ENCODE data around the gene YBX2.
"Not testable (repeated sequence)": the region's sequence is repeated elsewhere in the genome, so short reads cannot be mapped to it uniquely, and the experiment has no call there.

YBX2 gene

DNA sequence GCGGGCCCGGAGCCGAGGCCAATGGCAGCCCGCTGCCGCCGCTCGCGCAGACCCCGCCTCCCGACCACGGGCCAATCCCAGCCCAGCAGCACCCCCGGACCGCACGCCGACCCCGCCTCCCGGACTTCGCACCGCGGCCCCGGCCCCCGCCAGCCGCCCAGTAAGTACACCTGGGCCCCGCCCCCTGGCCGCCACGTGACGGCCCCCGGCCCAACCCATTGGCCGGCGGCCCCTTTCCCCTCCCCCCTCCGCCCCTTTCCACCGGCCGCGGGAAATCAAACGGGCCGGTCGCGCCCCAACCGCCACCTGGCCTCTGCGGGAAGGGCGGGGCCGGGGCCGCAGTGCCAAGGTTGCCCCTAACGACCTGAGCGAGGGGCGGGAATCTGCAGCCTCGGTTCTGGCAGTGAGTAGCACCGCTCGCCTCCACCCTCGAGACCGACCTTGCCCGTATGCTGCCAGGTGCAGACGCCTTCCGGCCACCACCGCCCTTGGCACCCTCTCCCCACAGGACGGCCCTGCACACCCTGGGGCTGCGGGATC is at the start of gene YBX2:
Gene YBX2 (minus strand): TSS at position 26 of the 540 bp plus-strand sequence. CDS start 139 bp downstream, outside the sequence.
- peak; percentile 69 for DNase-seq (ENCODE audit: low read depth)
- TF ChIP-seq, protein P1, sequence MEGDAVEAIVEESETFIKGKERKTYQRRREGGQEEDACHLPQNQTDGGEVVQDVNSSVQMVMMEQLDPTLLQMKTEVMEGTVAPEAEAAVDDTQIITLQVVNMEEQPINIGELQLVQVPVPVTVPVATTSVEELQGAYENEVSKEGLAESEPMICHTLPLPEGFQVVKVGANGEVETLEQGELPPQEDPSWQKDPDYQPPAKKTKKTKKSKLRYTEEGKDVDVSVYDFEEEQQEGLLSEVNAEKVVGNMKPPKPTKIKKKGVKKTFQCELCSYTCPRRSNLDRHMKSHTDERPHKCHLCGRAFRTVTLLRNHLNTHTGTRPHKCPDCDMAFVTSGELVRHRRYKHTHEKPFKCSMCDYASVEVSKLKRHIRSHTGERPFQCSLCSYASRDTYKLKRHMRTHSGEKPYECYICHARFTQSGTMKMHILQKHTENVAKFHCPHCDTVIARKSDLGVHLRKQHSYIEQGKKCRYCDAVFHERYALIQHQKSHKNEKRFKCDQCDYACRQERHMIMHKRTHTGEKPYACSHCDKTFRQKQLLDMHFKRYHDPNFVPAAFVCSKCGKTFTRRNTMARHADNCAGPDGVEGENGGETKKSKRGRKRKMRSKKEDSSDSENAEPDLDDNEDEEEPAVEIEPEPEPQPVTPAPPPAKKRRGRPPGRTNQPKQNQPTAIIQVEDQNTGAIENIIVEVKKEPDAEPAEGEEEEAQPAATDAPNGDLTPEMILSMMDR (IDR thresholded peaks at IDR 0.05; ENCODE audit: insufficient read depth, low read depth, low read length, missing control alignments): no peak
- H3K4me3 ChIP-seq (ENCODE audit: low read depth, low read length): peak within 1 kb of the TSS; percentile 13

DNA sequence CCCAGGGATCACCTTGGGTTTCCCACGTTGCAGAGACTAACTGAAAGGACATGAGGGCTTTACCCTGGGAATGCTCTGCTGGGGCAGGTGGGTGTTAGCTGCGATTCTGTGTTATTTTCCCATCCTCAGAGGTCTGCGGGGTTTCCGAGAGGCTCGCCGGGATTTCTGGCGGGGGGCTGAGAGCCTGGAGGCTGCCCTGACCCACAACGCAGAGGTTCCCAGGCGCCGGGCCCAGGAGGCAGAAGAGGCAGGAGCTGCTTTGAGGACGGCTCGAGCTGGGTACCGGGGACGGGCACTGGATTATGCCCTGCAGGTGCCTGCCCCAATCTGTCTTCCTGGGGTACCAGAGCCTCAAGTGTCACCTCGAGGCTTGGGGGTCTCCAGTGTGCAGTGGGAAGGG is 48.8 kb upstream of the YBX2 start:
- TF ChIP-seq, protein P1 (IDR thresholded peaks at IDR 0.05; ENCODE audit: insufficient read depth, low read depth, low read length, missing control alignments): no peak
- no peak overlapping the region for H3K4me3 ChIP-seq (ENCODE audit: low read depth, low read length)
- no peak for DNase-seq (ENCODE audit: low read depth)

DNA sequence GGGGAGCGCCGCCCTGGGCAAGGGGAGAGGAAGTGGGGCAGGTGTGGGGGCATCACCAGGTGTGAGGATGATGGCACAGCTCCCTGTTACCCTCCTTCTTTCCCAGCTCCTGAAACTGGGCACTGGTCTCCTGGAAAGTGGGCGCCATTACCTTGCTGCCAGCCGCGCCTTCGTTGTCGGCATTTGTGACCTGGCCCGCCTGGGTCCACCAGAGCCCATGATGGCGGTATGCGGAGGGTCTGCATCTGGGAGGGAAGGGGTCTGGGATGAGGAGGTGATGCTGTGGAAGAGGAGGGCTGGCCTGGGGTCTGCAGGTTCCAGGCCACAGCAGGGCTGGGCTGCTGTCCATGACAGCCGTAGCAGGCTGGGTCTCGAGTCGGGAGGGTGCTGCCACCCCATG is 47.4 kb upstream of the YBX2 start:
- H3K4me3 ChIP-seq (ENCODE audit: low read depth, low read length): no peak overlapping the region
- TF ChIP-seq, protein P1 (IDR thresholded peaks at IDR 0.05; ENCODE audit: insufficient read depth, low read depth, low read length, missing control alignments): no peak
- DNase-seq (ENCODE audit: low read depth): no peak

DNA sequence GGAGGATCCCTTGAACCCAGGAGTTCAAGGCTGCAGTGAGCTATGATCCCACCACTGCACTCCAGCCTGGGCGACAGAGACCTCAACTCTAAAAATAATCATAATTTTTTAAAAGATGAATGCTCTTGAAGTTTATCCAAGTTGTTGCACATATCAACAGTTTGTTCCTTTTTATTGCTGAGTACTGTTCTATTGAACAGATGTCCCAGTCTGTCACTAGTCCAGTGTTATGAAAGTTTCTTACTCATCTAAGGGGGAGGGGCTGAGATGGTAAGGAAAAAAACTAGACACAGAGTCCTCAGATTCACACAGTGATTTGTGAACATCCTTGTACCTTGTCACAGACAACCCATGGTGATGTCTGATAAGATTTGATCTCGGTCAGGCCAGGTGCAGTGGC is 45.7 kb upstream of the YBX2 start:
- DNase-seq (ENCODE audit: low read depth): no peak
- TF ChIP-seq, protein P1 (IDR thresholded peaks at IDR 0.05; ENCODE audit: insufficient read depth, low read depth, low read length, missing control alignments): no peak

DNA sequence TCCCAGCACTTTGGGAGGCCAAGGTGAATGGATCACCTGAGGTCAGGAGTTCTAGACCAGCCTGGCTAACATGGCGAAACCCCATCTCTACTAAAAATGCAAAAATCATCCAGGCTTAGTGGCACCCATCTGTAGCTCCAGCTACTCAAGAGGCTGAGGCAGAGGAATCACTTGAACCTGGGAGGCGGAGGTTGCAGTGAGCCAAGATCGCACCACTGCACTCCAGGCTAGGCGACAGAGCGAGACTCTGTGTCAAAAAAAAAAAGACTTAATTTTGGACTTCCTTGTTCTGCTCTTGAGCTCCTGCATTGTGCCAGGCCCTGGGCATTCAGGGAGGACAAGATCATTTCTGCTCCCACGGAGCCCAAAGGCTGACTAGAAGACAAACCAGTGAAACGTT is 43.2 kb upstream of the YBX2 start:
- DNase-seq (ENCODE audit: low read depth): not testable (repeated sequence)

More for the DNA sequence above, 45.7 kb upstream of the YBX2 start:
- H3K4me3 ChIP-seq (ENCODE audit: low read depth, low read length): no peak overlapping the region

DNA sequence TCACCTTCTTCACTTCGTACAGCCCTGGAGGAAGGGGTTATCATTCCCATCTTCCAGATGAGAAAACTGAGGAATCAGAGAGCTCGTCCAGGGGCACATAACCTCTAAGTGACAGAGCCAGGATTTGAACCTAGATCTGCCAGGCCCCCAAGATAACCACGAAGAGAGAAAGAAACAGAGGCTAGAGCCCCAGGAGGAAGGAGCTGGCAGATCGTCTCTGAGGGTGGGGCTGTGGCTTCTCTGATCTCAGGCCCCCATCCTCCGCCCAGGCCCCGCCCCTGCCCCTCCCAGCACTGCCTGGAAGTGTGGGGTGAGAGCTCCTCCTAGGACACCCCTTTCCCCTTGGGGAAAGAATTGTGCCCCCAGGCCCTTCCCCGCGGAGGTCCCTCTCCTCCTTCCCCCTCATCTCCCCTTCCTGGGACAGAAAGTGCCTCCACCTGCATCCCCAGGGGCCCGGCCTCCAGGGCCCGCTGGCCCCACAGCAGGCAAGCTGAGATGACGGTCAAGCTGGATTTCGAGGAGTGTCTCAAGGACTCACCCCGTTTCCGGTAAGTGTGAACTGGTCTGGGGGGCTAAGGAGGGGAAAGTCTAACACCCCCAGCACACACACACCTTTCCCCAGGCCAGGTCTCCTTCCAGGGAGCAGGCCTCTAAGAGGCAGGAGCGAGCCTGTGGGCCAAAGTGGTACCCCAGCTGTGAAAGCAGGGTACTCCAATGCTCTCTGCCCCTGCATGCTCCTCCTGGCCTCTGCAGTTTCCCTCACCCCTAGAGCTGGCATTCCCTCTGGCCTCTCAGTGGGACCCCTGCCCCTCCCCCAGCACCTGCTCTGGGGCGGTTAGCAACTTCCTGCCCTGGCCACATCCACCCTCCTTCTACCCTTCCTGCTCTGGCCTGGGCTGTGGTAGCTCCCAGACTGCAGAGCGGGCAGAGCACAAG is 42.1 kb upstream of the YBX2 start, which contains the start of gene ACAP1:
Gene ACAP1 (plus strand): TSS at position 290 of the 936 bp plus-strand sequence. CDS start 206 bp downstream, at position 496.
- DNase-seq (ENCODE audit: low read depth): peak; percentile 88
- TF ChIP-seq, protein P1 (IDR thresholded peaks at IDR 0.05; ENCODE audit: insufficient read depth, low read depth, low read length, missing control alignments): no peak
- H3K4me3 ChIP-seq (ENCODE audit: low read depth, low read length): peak within 1 kb of the TSS; percentile 94

More for the DNA sequence above, 43.2 kb upstream of the YBX2 start:
- peak overlapping the region; percentile 94 for H3K4me3 ChIP-seq (ENCODE audit: low read depth, low read length)

DNA sequence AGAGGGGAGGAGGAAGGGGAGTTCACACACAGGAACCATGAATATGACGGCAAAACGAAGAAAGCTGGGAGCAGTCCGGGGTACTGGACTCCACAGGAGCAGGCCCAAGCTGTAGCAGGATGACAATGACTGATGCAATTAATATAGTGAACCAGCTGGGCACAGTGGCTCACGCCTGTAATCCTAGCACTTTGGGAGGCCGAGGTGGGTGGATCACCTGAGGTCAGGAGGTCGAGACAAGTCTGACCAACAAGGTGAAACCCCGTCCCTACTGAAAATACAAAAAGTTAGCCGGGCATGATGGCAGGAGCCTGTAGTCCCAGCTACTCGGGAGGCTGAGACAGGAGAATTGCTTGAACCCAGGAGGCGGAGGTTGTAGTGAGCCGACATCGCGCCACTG is 41.3 kb upstream of the YBX2 start:
- DNase-seq (ENCODE audit: low read depth): not testable (repeated sequence)
- peak overlapping the region; percentile 94 for H3K4me3 ChIP-seq (ENCODE audit: low read depth, low read length)

Measured in GM12865 (cell line).